Upper lobe of left lung (tissue), 4 donors: ENCODE measurements around the gene MTM1.

Experiments used
- POLR2A ChIP-seq, 4 donors: fragments of 450-650 bp; IDR thresholded peaks; one replicate each; pipeline ENCODE4 v1.5.1; 2016 to 2017; ENCODE audit warnings: antibody characterized with exemption in 4 of 4, mild to moderate bottlenecking in 2 of 4
- POLR2AphosphoS5 ChIP-seq, 2 donors: sonication (generic); formaldehyde crosslinking; IDR thresholded peaks; one replicate each; pipeline ENCODE4 v1.5.1; 2017; ENCODE audit warnings: antibody characterized with exemption in 2 of 2
- TF ChIP-seq, protein P1 (sequence below), 6 experiments: fragments of 450-650 bp in 4 of 6; fragments of 200-600 bp in 2 of 6; sonication (generic) in 2 of 6; IDR thresholded peaks; one replicate each; pipeline ENCODE4 v1.5.1; 2016 to 2019; ENCODE audit warnings: antibody characterized with exemption in 6 of 6

DNA sequence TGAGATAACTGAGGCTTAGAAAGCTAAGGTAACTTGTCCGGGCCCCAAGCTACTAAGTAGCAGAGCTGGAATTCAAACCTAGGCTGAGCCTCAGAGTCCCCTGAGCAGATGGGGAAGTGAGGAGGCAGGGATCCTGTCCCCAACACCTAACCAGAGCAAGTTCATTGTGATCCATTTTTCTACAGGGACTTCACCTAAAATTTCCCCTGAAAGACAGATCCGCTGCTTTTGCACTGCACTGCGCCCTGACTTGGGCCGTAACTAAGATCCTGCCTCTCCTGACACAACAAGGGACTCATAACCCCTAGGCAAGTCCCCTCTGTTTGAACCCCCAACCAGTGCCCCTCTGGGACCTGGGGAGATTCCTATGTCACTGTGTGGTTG lies 25.6 kb upstream of the MTM1 start:
- TF ChIP-seq, protein P1, sequence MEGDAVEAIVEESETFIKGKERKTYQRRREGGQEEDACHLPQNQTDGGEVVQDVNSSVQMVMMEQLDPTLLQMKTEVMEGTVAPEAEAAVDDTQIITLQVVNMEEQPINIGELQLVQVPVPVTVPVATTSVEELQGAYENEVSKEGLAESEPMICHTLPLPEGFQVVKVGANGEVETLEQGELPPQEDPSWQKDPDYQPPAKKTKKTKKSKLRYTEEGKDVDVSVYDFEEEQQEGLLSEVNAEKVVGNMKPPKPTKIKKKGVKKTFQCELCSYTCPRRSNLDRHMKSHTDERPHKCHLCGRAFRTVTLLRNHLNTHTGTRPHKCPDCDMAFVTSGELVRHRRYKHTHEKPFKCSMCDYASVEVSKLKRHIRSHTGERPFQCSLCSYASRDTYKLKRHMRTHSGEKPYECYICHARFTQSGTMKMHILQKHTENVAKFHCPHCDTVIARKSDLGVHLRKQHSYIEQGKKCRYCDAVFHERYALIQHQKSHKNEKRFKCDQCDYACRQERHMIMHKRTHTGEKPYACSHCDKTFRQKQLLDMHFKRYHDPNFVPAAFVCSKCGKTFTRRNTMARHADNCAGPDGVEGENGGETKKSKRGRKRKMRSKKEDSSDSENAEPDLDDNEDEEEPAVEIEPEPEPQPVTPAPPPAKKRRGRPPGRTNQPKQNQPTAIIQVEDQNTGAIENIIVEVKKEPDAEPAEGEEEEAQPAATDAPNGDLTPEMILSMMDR (IDR thresholded peaks at IDR 0.05), result no peak
- TF ChIP-seq POLR2AphosphoS5 (IDR thresholded peaks at IDR 0.05), result no peak
- TF ChIP-seq POLR2A (IDR thresholded peaks at IDR 0.05), result no peak
